Activated effector memory CD4-positive, alpha-beta T cell treated with anti-CD3 and anti-CD28 coated beads, Interleukin-2, amount 50 U/mL, for 16 hours (primary cell): ENCODE data around the gene FAM89A.
"Not testable (repeated sequence)": the region's sequence is repeated elsewhere in the genome, so short reads cannot be mapped to it uniquely, and the experiment has no call there.

ENCODE experiments used
- DNase-seq: peaks from one replicate; pipeline ENCODE4 v3.0.0-alpha.2; 2020

FAM89A gene

DNA sequence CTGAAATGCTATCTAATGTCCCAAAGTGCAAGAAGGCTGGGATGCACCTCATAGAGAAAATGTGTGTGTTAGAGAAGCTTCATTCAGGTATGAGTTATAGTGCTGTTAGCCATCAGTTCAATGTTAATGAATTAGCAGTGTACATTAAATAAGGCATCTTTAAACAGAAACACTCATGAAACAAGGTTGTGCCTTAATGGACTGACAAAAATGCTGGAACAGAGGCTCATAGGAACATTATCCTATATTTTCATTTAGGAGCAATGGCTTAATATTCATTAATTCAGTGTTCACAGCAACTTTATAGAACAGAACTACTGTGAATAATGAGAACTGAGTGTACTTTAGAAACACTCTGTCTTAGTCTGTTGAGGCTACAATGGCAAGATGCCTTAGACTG is 15.2 kb upstream of the FAM89A start:
- no peak for DNase-seq

GRCh38 chr1:231053493-231054162 is 13.6 kb upstream of the FAM89A start:
- no peak for DNase-seq

GRCh38 chr1:231052777-231053176 is 12.7 kb upstream of the FAM89A start:
- DNase-seq = no peak

DNA sequence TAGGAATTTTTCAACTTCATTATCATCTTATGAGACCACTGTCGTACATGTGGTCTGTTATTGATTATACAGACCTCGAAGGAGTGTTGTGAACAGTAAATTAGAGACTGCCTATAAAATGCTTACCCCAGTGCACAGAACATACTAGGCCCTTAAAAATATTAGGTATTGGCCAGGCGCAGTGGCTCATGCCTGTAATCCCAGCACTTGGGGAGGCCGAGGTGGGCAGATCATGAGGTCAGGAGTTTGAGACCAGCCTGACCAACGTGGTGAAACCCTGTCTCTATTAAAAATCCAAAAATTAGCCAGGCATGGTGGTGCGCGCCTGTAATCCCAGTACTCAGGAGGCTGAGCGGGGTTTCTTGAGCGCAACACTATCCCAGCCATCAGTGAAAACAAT is 10.9 kb upstream of the FAM89A start:
- DNase-seq = not testable (repeated sequence)

DNA sequence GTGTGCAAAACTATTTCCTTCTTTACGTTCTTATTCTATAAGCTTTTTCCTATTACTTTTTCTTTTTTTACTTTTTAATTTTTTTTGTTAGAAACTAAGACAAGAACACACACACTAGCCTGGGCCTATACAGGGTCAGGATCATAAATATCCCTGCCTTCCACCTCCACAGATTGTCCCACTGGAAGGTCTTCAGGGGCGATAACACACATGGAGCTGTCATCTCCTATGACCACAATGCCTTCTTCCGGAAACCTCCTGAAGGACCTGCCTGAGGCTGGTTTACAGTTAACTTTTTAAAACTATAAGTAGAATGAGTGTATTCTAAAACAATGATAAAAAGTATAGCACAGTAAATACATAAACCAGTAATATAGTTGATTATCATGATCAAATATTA is 10.3 kb upstream of the FAM89A start:
- no peak for DNase-seq

DNA sequence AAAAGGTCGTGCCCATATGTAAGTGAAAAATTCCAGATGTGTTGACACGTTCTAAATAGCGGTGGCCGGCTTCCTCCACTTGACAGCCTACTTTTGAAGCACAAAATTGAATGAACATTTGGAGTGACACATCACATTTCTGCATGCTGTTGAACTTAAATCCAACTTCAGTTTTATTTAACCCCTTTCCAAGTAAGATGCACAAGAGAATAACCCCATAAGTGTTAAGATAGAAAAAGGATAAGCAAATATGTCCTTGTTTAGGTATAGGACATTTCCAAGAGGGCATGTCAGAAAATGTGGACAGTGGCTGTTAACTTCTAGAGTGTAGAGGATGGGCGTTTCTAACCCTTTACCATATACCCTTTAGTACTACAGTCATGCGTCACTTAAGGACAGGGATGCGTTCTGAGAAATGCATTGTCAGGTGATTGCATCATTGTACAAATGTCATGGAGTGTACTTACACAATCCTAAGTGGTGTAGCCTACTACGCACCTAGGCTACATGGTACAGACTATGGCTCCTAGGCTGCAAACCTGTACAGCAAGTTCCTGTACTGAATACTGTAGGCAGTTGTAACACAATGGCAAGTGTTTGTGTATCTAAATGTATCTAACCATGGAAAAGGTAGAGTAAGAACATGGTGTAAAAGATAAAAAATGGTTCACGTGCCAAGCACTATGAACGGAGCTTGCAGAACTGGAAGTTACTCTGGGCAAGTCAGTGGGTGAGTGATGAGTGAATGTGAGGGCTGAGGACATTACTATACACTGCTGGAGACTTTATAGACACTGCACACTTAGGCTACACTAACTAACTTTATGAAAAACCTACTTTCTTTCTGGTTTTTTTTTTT is 9.3 kb upstream of the FAM89A start:
- no peak for DNase-seq

GRCh38 chr1:231048419-231048818 is 8.4 kb upstream of the FAM89A start:
- DNase-seq = not testable (repeated sequence)

- DNase-seq = not testable (repeated sequence)
Observed at GRCh38 chr1:231047529-231047928, 7.5 kb upstream of the FAM89A start.

GRCh38 chr1:231046730-231047395 is 6.8 kb upstream of the FAM89A start:
- no peak for DNase-seq

DNA sequence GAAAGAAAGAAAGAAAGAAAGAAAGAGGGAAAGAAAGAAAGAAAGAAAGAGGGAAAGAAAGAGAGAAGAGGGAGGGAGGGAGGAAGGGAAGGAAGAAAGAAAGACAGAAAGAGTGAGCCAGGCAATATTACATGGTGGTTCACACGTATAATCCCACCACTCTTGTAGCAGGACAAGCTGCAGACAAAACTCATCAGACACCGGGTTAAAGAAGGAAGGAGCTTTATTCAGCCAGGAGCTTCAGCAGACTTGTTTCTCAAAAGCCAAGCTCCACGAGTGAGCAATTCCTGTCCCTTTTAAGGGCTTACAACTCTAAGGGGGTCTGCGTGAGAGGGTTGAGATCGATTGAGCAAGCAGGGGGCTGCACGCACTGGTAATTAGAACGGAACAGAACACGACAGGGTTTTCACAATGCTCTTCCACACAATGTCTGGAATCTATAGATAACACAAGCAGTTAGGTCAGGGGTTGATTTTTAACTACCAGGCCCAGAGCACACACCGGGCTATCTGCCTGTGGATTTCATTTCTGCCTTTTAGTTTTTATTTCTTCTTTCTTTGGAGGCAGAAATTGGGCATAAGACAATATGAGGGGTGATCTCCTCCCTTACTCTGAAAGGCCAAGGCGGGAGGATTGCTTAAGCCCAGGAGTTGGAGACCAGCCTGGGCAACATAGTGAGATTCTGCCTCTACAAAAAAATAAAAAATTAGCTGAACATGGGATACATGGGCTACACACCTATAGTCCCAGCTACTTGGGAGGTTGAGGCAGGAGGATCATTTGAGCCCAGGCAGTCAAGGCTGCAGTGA is 6.1 kb upstream of the FAM89A start:
- DNase-seq = not testable (repeated sequence)

GRCh38 chr1:231045286-231045685 is 5.2 kb upstream of the FAM89A start:
- DNase-seq = no peak

- DNase-seq = no peak
Observed at GRCh38 chr1:231044588-231044987, 4.5 kb upstream of the FAM89A start.

GRCh38 chr1:231041719-231042261 is 1.7 kb upstream of the FAM89A start:
- no peak for DNase-seq

- DNase-seq = peak; percentile 65
Observed at GRCh38 chr1:231040800-231041718, 1.0 kb upstream of the FAM89A start.

DNA sequence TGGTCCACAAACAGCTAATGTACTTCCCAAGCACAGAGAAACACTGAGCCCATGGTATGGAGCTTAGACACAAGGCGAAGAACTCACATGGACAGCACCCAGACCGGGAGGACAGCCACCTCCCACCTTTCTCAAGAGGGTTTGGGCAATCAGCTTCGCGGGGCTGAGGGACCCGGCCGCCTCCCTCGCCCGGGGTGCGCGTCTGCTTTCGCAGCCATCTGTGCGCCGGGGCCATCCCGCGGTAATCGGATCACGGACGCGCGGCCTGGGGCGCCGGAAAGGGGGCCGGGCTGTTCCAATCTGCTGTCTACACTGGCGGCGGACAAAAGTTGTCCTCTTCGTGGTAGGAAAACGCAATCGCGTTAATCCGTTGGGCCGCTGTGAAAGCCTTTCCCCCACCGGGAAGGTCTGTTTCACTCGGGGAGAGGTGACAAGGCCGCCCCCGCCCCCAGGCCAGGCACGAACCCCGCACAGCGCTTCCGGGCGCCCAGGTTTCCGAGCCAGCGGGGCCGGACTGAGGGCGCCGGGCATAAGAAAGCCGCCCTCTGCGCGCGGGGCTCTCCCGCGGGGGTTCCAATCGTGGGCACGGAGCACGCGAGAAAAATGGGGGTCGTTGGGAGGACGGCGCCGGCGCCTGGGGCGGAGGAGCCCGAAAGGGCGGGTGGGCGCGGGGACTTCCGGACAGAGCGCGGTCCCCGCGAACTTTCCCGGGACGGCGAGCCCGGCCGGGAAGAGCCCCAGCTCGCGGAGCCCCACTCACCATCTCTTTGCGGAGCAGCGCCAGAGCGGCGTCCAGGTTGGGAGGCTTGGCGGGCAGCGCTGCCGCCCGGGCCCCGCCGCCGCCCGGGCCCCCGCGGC is 664 bp downstream of the FAM89A start:
- peak; percentile 76 for DNase-seq

DNA sequence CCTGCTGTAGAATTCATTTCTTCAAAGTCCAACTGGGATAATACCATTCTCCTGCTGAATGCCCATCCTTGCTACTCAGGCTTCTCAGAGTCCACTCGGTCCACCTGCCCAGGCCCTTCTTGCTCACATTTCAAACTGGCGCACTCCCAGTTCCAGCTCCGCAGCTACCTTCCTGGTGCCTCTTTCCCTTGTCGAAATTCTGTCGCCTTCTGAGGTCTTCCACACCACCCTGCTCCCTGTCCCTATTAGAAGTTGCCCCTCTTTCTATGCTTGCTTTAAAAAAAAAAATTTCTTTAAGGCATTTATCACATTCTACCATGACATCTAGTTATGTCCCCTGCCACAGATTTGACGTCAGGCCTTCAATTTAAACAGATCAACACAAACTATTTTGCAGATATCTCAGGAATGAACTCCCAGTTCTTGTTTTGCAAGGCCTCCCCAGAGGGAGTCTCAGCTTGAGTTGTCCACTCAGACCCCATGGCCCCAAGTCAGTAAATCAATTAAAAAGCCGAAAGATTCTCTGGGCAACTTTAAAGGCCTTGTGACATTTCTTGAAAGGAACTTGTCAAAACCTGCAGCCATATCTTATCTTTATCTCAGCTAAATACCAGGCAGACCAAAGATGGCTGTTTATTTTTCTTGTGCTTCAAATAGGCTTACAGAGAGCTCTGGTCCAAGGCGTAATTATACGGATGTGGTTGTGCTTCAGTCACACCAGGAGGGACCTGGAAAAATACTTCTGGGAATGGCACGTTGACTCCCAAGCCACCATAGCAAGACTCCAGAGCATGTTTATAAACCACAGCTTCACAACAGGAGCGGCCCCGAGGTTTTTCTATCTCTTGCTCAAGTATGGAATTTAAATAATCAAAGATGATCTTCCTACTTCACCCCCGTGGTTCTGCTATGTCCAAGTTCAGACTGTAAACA is 2.2 kb downstream of the FAM89A start:
- no peak for DNase-seq

GRCh38 chr1:231036416-231036815 is 3.6 kb downstream of the FAM89A start:
- DNase-seq = no peak

DNA sequence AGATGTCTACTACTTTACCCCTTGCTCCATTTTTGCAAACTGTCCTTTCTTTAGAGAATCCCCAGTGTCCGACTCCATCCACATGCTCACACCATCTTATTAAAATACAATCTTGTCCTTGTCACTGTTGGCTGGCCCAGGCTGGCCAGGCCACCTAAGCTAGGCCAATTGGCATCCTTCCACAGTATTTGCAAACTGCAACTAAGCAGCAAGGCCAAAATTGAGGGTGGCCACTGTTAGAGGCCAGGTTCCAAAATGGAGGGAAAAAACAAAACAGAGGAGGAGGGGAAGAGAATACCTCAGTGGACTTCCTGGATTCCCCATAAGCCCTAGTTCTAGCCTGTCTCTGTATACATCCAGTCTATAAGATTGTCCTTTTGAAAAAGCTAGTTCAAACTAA is 4.3 kb downstream of the FAM89A start:
- no peak for DNase-seq

DNA sequence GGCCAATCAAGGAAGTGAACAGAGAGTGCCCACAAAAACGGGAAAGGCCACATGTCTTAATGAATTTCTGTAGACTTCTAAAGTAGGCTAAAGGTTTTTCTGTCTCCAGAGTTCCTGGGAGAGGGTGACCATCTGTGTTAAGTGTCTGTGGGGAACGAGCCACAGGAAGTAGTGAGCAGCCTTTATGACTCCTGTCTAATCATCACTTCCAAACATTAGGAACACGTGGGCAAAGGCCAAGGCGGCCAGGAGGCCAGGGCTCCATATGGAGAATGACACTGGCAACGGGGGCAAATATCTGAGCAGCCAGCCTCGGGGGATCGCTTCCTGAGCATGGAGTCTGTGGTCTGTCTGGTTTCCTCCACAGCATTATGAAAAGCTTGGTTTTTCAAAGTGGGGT is 7.1 kb downstream of the FAM89A start:
- DNase-seq = no peak
